Stimulated activated CD4-positive, alpha-beta T cell treated with anti-CD3 and anti-CD28 coated beads, TNF-alpha, amount 100 ng/mL, for 24 hours (primary cell): ENCODE data around the gene C11orf52.

Experiments
- DNase-seq, 3 experiments: peaks; one replicate each; pipeline ENCODE4 v3.0.0-alpha.2; 2020; ENCODE audit warnings: low read depth in 3 of 3

Gene C11orf52

DNA sequence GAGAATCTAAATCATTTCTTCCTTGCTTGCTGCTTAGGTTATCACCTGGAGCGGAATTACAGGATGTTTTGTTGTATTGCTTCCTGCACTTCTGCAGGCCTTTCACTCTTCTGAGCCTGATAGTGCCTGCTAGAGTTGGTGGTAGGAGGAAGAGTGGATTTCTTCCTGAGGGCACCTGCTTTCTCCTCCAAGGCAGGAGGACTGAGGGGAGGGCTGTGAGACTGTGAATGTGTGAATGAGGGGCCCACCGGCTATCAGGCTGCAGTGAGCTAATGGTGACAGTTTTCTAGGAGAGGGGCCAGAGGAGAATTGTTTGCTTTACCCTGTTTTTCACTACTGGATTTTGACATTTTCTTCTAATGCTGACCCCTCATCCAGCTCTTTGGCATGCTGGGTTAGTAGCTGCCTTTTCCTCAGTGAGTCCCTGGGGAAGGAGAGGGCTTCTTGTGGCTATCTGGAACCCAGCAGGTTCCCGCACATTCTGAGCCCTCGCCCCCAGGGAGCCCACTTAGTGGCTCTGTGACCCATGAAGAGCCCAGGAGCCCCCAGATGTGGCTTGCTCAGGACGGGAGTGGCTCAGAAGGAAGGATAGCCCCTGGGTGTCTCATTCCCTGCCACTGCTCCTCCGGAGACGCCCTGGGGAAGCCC is 57.5 kb downstream of the C11orf52 start:
- no peak for DNase-seq
